ENCODE data around the gene PABPC5. TPM values are rescaled to one million over a fixed set of nuclear protein-coding genes. Genes with fewer than 3 reads are reported as not detected.

PABPC5 gene
- total RNA-seq = 1 to 10 TPM; 2.3 to 4.2 (median 3.3) TPM

DNA sequence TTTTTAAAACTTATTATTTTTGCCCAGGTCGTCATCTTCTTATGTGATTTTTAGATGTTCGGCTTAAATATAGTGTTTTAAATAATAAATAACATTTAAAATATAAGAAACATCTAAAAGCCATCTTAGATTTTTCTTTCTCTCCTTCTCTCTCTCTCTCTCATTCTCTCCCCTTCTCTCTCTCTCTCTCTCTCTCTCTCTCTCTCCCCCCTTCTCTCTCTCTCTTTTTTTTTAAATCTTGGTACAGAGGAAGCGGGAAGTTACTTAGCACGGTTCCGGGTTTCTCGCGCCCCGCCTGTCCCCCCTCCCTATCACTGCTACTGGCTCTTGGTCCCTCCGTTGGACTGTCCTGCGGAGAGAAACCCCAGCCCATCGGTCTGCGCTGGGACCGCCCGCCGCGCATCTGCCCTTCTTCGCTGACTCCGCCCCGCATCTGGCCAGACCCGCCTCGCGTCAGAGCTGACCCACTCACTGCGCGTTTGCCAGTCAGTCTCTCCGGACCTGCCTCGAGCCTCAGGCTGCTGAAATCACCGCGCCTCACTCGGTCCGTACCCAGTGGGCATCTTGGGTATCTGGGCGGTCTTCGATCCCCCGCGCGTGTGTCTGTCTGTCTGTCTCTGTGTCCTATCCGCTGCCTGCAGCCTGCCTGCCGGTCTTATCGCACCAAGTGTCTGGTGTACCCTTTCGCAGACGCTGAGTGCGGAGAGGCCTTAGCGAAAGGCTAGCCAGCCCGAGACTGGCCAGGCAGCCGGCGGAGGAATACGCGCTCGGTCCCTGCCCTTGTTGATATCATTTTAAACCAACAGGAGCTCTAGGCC, at the start of gene PABPC5:
Gene PABPC5 (plus strand): TSS at position 489 of the 818 bp plus-strand sequence. CDS start 739 bp downstream, outside the sequence.
- TF ChIP-seq, protein P1, sequence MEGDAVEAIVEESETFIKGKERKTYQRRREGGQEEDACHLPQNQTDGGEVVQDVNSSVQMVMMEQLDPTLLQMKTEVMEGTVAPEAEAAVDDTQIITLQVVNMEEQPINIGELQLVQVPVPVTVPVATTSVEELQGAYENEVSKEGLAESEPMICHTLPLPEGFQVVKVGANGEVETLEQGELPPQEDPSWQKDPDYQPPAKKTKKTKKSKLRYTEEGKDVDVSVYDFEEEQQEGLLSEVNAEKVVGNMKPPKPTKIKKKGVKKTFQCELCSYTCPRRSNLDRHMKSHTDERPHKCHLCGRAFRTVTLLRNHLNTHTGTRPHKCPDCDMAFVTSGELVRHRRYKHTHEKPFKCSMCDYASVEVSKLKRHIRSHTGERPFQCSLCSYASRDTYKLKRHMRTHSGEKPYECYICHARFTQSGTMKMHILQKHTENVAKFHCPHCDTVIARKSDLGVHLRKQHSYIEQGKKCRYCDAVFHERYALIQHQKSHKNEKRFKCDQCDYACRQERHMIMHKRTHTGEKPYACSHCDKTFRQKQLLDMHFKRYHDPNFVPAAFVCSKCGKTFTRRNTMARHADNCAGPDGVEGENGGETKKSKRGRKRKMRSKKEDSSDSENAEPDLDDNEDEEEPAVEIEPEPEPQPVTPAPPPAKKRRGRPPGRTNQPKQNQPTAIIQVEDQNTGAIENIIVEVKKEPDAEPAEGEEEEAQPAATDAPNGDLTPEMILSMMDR (IDR thresholded peaks at IDR 0.05; ENCODE audit: low read depth) = no peak

DNA sequence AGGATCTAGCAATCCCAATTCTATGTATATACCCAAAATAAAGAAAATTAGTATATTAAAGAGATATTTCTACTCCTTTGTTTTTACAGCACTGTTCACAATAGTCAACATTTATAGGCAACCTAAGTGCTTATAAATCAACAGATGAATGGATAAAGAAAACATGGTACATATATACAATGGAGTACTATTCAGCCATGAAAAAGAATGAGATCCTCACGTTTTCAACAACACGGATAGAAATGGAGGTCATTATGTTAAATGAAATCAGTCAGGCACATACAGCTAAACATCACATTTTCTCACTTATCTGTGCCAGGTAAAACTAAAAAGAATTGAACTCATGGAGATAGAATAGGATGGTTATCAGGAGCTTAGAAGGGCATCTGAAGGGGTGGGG, 45.6 kb upstream of the PABPC5 start:
- TF ChIP-seq, protein P1 (IDR thresholded peaks at IDR 0.05; ENCODE audit: low read depth) = no peak

DNA sequence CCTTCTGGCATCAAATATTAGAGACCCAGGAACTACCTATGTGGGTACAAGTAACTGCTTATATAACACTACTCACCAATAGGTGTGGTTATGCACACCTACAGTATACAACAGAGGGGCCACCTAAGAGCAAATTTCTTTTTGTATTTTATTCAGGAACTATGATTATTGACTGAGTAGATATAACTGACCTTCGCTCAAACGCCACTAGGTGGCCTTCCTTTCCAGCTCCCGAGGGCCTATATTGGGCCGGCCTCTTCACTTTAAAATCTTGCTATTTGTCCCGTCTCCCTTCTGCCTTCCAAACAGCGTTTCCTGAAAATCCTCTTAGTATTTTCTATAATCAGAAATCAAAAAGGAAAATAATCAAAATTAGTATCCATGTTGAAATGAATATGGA, 19.9 kb upstream of the PABPC5 start:
- TF ChIP-seq, protein P1 (IDR thresholded peaks at IDR 0.05; ENCODE audit: low read depth) = no peak

DNA sequence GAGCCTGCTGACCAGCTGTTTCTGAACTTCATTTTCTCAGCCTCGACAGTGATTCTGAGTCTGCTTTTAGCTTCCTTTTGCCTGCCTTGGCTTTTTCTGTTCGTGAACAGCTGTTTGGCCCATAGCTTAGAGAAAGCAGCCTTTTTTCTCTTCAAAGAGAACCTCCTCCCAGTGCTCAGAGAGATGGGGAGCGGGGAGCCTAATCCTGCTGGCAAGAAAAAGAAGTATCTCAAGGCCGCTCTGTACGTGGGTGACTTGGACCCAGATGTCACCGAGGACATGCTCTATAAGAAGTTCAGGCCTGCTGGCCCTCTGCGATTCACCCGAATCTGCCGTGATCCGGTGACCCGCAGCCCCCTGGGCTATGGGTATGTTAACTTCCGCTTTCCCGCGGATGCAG, 756 bp downstream of the PABPC5 start:
- TF ChIP-seq, protein P1 (IDR thresholded peaks at IDR 0.05; ENCODE audit: low read depth) = no peak

Small RNAs within 50 kb of the gene (small RNA-seq; reads per million reads assigned to genes)
- not detected for gene AL662874.1

Measured in subcutaneous adipose tissue (tissue), 4 donors.